Vagina (tissue), 2 donors: ENCODE measurements around the gene OR6T1.

ENCODE experiments used
- CTCF ChIP-seq, 3 experiments: fragments of 450-650 bp in 2 of 3; fragments of 200-600 bp in 1 of 3; sonication (generic) in 1 of 3; IDR thresholded peaks; one replicate each; pipeline ENCODE4 v1.5.1; 2017 to 2019; ENCODE audit warnings: antibody characterized with exemption in 3 of 3, mild to moderate bottlenecking in 2 of 3, moderate library complexity in 2 of 3
- POLR2A ChIP-seq, 2 donors: fragments of 450-650 bp; IDR thresholded peaks; one replicate each; pipeline ENCODE4 v1.6.1; 2017; ENCODE audit warnings: antibody characterized with exemption in 2 of 2, mild to moderate bottlenecking in 2 of 2, moderate library complexity in 2 of 2
- POLR2AphosphoS5 ChIP-seq, 2 donors: sonication (generic); formaldehyde crosslinking; IDR thresholded peaks; one replicate each; pipeline ENCODE4 v1.9.0; 2017; ENCODE audit warnings: antibody characterized with exemption in 2 of 2, mild to moderate bottlenecking in 2 of 2, low read depth in 1 of 2; ENCODE audit not compliant: insufficient read depth in 1 of 2

GRCh38 chr11:123939317-123939716 lies 4.3 kb downstream of the OR6T1 start, which contains the start of gene OR4D5:
- no peak for TF ChIP-seq CTCF (IDR thresholded peaks at IDR 0.05)
- no peak for TF ChIP-seq POLR2A (IDR thresholded peaks at IDR 0.05)
- no peak for TF ChIP-seq POLR2AphosphoS5 (IDR thresholded peaks at IDR 0.05; ENCODE audit: insufficient read depth in 1 of 2, low read depth in 1 of 2)
